HG03520 (cell line): ENCODE measurements around the gene MRPL23.

Experiments
- ATAC-seq: cut with Tn5 transposase; IDR thresholded peaks from one replicate; pipeline ENCODE4 v1.9.1; 2021; ENCODE audit warnings: mild to moderate bottlenecking, moderate library complexity; ENCODE audit not compliant: unreplicated experiment

The MRPL23 gene

DNA sequence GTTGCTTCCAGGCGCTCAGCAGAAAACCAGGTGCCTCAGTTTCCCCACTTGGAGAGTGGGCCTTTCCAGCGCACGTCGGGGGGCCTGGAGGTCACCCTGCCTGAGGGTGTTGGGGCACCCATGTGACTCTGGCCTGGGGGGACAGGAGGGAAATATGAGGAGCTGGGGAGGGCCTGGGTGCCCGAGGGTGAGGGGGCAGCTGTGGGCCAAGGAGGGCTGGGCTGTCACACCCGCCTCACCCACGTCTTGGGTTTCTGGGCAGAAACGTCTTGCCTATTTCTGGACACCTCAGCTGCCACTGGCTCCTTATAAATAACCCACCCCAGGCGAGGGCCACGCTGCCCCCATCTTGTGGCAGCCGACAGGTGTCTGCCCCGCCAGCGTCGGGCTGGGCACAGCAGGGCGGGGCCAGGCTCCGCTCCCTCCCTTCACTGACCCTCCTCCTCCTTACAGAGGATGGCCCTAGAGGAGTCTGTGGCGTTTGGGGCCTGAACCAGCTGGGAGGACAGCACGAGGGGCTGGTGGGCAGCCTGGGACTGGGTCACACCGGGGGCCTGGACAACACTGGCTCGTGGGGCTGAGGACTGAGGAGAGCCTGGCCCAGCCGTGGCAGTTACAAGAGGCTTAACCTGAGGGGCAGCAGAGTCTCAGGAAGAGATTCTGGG, 26.1 kb upstream of the MRPL23 start:
- no peak for ATAC-seq

GRCh38 chr11:1921574-1922141, 25.5 kb upstream of the MRPL23 start:
- no peak for ATAC-seq

DNA sequence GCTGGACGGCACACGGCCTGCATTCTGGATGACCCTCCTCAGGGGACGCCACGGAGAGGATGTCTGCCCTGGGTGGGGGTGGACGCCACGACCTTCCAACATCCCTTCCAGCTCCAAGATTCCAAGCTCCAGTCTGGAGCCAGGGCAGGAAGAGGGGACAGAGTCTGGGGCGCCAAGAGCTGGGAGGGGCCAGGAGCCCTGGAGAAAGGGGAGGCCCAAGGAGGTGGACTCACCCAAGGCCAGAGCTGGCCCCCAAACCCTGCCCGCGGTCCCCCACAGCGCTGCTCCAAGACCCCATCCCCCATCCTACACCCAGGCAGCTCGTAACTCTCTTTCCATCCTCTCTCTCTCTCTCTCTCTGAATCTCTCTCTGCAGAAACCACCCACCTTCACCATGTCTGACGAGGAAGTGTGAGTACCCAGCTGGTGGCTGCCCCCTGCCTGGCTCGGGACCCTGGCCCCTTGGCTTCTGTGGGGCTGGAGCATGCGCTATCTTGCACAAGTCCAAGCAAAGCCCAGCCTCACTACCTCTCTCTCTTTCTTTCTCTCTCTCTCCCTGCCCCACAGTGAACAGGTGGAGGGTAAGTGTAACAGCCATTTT, 24.6 kb upstream of the MRPL23 start:
- ATAC-seq: no peak

GRCh38 chr11:1923201-1923956, 23.8 kb upstream of the MRPL23 start:
- ATAC-seq: no peak

- ATAC-seq: no peak
These were observed 23.0 kb upstream of the MRPL23 start for GRCh38 chr11:1924181-1924580.

GRCh38 chr11:1924646-1925372, 22.3 kb upstream of the MRPL23 start:
- no peak for ATAC-seq

- no peak for ATAC-seq
These were observed 21.6 kb upstream of the MRPL23 start for GRCh38 chr11:1925373-1926155.

DNA sequence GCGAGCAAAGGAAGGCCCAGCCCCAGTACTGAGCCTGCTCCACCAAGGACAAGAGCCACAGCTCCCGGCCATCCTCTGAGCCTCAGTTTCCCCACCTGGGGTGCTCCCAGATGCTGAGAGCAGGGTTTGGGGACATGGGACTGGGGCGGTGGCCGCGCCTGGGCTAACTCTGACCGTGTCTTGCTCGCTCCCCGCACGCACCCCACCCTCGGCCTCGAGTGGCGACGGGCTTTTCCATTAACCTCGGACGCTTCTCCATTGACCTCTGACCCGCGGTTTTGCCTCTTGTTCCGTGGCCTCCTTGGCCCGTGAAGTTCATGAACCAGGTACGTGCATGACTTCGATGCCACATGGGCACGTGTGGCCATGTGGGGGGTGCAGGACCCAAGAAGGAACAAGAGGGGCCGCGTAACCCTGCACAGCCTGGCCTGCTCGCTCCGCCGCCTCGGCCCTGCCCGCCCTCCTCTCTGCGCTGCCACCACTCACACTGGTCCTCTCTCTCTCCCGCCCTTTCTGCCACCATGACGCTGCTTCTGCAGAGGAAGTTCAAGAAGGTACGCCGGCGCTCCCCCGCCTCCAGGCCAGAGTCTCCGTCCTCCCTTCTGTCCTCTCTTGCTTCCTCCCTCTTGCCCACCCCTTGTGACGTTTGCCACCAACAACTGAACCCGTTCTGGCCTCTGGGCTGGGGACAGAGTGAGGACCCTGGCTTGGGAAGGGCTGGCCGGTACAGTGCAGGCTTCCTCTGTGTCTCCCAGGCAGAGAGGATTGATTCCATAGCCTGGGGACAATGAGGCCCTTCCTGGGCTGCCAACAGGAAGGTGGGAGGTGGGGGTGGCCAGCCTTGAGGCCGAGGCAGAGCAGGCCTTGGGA, 20.7 kb upstream of the MRPL23 start:
- no peak for ATAC-seq

GRCh38 chr11:1927026-1927847, 19.9 kb upstream of the MRPL23 start:
- ATAC-seq: no peak

DNA sequence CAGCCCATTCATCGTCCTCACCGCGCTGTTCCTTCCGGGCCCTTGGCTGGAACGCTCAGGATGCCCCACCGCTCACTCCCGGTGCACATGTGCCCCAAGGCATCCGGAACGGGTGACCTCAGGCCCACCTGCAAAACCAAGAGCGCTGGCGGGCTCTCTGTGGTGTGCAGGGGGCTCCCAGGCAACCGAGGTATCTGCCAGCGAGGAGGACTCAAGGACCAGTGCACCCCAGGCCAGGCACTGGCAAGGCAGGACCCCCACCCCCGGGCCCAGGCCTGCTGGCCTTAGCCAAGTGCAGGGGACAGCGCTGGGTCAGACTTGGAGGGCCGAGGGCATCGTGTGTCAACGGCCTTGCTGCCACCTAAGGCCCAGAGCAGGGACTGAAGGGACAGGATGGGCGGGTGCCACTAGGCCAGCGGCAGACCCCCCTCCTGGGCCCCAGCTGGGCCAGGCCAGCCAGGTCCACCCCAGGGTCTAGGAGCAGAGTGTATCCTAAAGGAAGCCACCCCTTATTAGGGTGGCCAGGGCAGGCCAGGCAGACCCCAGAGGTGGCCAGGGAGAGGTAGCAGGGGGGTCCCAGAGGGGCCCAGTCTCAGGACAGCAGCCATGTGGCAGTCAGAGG, 19.2 kb upstream of the MRPL23 start:
- ATAC-seq: no peak

DNA sequence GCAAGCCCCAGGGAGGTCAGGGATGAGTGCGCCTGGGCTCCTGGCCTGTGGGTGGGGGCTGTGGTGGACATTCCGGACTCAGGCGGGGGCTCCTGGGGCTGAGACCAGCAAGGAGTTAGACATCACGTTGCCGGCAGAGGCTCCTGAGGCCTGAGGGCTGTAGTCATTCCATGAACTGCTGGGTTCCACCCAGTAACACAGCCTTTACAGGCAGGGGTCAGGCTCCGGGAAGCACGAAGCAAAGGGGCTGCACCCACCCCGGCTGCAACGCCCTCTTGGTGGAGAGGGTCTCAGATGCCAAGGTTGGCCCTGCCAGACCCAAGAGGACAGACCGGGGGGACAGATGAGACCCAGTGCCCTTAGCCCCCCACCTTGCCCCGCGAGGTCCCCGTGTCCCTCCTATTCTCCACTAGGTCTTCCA, 18.7 kb upstream of the MRPL23 start:
- ATAC-seq: no peak

DNA sequence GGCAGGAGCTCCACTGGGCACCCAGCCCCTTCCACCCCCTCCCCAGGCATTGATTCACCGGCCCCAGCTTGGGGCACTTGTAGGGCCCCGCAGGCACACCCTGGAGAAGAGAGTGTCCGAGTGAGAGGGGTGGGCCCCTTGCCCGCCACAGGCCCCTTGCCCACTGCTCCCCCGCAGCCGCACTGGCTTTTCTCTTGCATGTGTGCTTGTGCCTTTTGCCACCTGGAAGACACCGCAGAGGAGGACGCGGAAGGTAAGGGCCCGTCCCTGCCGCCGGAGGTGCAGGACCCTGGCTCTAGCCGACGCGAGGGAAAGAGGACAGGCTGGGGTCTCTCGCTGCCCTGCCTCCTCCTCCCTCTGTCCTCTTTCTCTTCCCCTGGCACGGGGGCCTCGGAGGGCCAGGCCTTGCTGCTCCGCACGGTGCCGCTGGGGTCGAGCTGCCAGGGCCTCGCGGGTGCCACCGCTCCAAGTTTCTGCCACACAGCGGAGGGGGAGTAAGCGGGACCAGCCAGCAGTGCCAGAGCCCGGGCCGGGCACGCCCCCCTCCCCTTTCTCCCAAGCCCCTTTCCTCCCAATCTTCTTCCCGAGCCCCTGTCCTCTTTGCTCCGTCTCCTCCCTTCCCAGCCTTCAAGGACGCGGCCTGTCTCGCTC, 18.1 kb upstream of the MRPL23 start:
- ATAC-seq: no peak

GRCh38 chr11:1929621-1930461, 17.3 kb upstream of the MRPL23 start:
- ATAC-seq: no peak

GRCh38 chr11:1930462-1930830, 16.7 kb upstream of the MRPL23 start:
- ATAC-seq: no peak

- ATAC-seq: no peak
These were observed 15.6 kb upstream of the MRPL23 start for GRCh38 chr11:1931341-1932104.

- no peak for ATAC-seq
These were observed 15.0 kb upstream of the MRPL23 start for GRCh38 chr11:1932105-1932480.
